Measurements from ENCODE around the gene PDE5A. TPM values are rescaled to one million over a fixed set of nuclear protein-coding genes. Genes with fewer than 3 reads are reported as not detected.

PDE5A gene
- polyA plus RNA-seq, 1 of the 3 experiments (the other 2 are of a cell fraction), result 6.4 TPM

DNA sequence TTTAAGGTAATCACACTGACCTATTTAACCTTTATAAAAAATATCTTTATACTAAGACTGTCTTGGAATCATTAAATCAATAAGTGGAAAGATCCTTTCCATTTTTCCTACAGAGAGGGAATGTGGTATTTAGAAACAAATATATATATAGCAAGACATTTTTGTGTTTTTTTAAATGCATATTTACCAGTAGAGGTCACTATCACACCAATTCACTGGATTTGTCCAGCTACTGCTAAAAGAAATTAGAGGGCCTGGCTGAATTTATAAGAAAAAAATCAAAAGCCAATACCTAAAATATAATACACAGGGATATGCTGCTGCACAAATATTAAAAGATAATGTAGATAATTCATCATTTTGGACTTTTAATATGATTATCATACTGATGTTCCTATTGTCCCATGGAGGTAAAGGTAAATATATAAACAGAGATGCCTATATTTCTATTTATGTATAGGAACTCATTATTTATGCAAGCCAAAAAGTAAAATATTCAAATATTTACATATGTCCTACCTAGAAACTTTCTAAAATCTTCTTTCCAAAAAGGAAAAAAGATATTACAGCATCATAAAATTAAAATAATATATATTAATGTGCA, 69.5 kb downstream of the PDE5A start:
- Histone ChIP-seq H3K79me2 (ENCODE audit: insufficient read depth) (no peaks in the 10 kb centered on the region), H3K9me2 (no peaks in the 10 kb centered on the region), H3K36me3 (replicated peaks in 1 of 2; ENCODE audit: control insufficient read depth in 1 of 2, insufficient read depth in 2 of 2, low read length in 1 of 2) (peaks cover 24 to 28% of the 10 kb centered on the region in 2 experiments), H3K4me2 (no peak overlapping the region), H3F3A (replicated peaks; ENCODE audit: insufficient read depth) (no peaks in the 10 kb centered on the region), H3K9me3 (0 out of 2 replicates have a peak, but pooled peaks cover 4% of the 10 kb centered on the region), H3K4me1 (ENCODE audit: control insufficient read depth in 1 of 2, insufficient read depth in 2 of 2, low read depth in 1 of 2, low read length in 1 of 2) (no peaks in the 10 kb centered on the region; a peak in 1 of 4 replicates), H3K27ac (ENCODE audit: low read depth in 2 of 2, low read length in 1 of 2) (no peak overlapping the region), H4K20me1 (ENCODE audit: insufficient read depth) (no peaks in the 10 kb centered on the region), H2AFZ (ENCODE audit: low read depth) (0 out of 2 replicates have a peak overlapping the region, but pooled peaks have one; percentile 25), H3K9ac (no peak overlapping the region), H3K4me3 (ENCODE audit: low read depth in 2 of 2, low read length in 1 of 2) (peak overlapping the region in 1 of 2 experiments; percentile 3; a peak in 1 of 4 replicates), H3K27me3 (ENCODE audit: insufficient read depth) (no peaks in the 10 kb centered on the region)
- DNase-seq, result peak; percentile 45
- ChIA-PET POLR2A (no interaction called here), CTCF (interaction anchor here (0.6 to 5.3 kb wide), 23 partner anchors 10 to 510 kb away, joined by 3 to 68 read pairs (median 4); partner anchors contain the start of gene PDE5A)
- TF ChIP-seq RAD21 (IDR thresholded peaks at IDR 0.05; ENCODE audit: low read length), result peak; percentile 78
- TF ChIP-seq, protein P1, sequence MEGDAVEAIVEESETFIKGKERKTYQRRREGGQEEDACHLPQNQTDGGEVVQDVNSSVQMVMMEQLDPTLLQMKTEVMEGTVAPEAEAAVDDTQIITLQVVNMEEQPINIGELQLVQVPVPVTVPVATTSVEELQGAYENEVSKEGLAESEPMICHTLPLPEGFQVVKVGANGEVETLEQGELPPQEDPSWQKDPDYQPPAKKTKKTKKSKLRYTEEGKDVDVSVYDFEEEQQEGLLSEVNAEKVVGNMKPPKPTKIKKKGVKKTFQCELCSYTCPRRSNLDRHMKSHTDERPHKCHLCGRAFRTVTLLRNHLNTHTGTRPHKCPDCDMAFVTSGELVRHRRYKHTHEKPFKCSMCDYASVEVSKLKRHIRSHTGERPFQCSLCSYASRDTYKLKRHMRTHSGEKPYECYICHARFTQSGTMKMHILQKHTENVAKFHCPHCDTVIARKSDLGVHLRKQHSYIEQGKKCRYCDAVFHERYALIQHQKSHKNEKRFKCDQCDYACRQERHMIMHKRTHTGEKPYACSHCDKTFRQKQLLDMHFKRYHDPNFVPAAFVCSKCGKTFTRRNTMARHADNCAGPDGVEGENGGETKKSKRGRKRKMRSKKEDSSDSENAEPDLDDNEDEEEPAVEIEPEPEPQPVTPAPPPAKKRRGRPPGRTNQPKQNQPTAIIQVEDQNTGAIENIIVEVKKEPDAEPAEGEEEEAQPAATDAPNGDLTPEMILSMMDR (IDR thresholded peaks at IDR 0.05), result peak; percentile 75
- peak; percentile 27; the same call in 1 of the 2 replicates for TF ChIP-seq SMC3 (IDR thresholded peaks at IDR 0.05; ENCODE audit: low read depth, low read length)
- TF ChIP-seq, protein P2, sequence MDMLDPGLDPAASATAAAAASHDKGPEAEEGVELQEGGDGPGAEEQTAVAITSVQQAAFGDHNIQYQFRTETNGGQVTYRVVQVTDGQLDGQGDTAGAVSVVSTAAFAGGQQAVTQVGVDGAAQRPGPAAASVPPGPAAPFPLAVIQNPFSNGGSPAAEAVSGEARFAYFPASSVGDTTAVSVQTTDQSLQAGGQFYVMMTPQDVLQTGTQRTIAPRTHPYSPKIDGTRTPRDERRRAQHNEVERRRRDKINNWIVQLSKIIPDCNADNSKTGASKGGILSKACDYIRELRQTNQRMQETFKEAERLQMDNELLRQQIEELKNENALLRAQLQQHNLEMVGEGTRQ (IDR thresholded peaks at IDR 0.05; ENCODE audit: borderline replicate concordance, low read depth, low read length), result no peak
- no peak for TF ChIP-seq RFX5 (IDR thresholded peaks at IDR 0.05; ENCODE audit: low read length)

DNA sequence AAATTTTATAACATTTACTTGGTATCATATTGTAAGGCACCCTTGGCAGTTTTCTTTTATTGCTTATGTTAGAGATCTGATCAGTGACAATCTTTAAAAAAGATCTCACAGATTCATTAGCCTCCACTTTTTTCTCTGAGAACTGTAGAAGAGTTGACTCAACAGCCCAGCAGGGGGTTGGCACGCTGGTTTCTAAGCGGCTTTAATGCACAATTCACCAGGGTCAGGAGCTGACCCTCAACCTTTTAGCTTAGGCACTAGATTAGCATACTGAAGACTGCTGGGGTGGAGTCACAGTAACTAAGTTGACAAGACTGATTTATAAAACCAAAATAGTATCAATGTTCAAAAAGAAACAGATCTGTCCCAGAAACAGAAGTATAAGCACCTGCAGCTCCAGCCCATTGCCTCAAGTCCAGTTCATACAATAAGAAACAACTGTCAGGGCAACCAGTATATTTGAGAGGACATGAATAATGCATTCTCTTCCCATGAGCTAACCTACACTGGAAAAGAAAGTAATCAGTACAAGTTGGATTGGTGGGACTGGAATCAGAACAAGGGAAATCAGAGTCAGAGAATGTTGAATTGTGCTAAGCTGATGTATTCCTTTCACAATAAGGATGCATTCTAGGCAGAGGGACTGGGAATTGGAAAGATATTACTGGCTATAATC, 77.6 kb downstream of the PDE5A start:
- no peak overlapping the region for H3K4me3 ChIP-seq (ENCODE audit: low read depth in 2 of 2, low read length in 1 of 2)
- H4K20me1 ChIP-seq (ENCODE audit: insufficient read depth), result no peaks in the 10 kb centered on the region
- no peaks in the 10 kb centered on the region for H3K9me2 ChIP-seq
- H3K36me3 ChIP-seq (replicated peaks in 1 of 2; ENCODE audit: control insufficient read depth in 1 of 2, insufficient read depth in 2 of 2, low read length in 1 of 2), result peaks cover 19 to 36% of the 10 kb centered on the region in 2 experiments
- H3K4me1 ChIP-seq (ENCODE audit: control insufficient read depth in 1 of 2, insufficient read depth in 2 of 2, low read depth in 1 of 2, low read length in 1 of 2), result no peaks in the 10 kb centered on the region; a peak in 2 of 4 replicates
- no peaks in the 10 kb centered on the region for H3K79me2 ChIP-seq (ENCODE audit: insufficient read depth)
- H3K27me3 ChIP-seq (ENCODE audit: insufficient read depth), result no peaks in the 10 kb centered on the region
- no peak for DNase-seq
- ChIA-PET POLR2A (no interaction called here), CTCF (interaction anchor here (1.3 kb wide), 1 partner anchor 78 kb away, joined by 3 read pairs; the partner anchor contains the start of gene PDE5A)
- H3K4me2 ChIP-seq, result no peak overlapping the region
- no peaks in the 10 kb centered on the region for H3F3A ChIP-seq (replicated peaks; ENCODE audit: insufficient read depth)
- no peak overlapping the region for H3K9ac ChIP-seq
- no peaks in the 10 kb centered on the region for H3K9me3 ChIP-seq
- TF ChIP-seq REST (IDR thresholded peaks at IDR 0.05; ENCODE audit: low read depth, low read length) (no peak), RAD21 (IDR thresholded peaks at IDR 0.05; ENCODE audit: low read length) (no peak), MEF2A (IDR thresholded peaks at IDR 0.05; ENCODE audit: borderline replicate concordance, low read depth) (no peak), GABPA (IDR thresholded peaks at IDR 0.05; ENCODE audit: low read depth) (no peak), TAF1 (IDR thresholded peaks at IDR 0.05; ENCODE audit: borderline replicate concordance, low read depth, low read length) (no peak), TCF12 (IDR thresholded peaks at IDR 0.05) (no peak)
- H3K27ac ChIP-seq (ENCODE audit: low read depth in 2 of 2, low read length in 1 of 2), result no peak overlapping the region
- 88% methylated on average over 2 of the region's 2 CpGs for WGBS (ENCODE audit: low lambda C conversion rate)
- no peak overlapping the region; the same call in 1 of the 2 replicates for H2AFZ ChIP-seq (ENCODE audit: low read depth)

Measured in SK-N-SH (cell line).